RKO (cell line): ENCODE results near the gene NT5E.
A peak's percentile ranks its signal among the peaks of the same experiment; 100 is the strongest.
"Not testable (repeated sequence)": the region's sequence is repeated elsewhere in the genome, so short reads cannot be mapped to it uniquely, and the experiment has no call there.

Source experiments
- DNase-seq: peaks from one replicate; pipeline ENCODE4 v3.0.0-alpha.2; 2016; ENCODE audit warnings: low spot score

The NT5E gene

DNA sequence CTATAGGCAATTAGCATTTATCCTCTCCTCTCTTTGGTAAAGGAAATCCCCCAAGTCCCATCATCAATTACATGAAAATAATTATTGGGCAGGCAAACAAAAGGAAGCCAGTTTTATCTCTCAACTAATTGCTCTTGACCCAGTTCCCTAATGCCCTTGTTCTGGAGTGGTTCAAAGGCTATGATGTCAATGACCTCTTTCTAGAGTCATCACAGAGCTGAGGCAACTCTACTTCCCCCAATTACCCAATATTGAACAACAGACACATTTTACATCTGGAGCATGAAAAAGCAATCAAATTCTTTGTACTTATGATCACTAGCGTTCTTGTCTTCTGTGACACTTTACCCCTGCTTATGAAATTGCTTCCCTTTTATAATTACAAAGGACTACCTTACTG, 43.5 kb downstream of the NT5E start:
- no peak for DNase-seq

GRCh38 chr6:85494547-85495536, 45.0 kb downstream of the NT5E start:
- no peak for DNase-seq

- no peak for DNase-seq
Measured at GRCh38 chr6:85496009-85496579, 46.2 kb downstream of the NT5E start.

GRCh38 chr6:85496856-85497255, 47.0 kb downstream of the NT5E start:
- DNase-seq, result no peak

GRCh38 chr6:85498596-85499258, 48.8 kb downstream of the NT5E start:
- no peak for DNase-seq

DNA sequence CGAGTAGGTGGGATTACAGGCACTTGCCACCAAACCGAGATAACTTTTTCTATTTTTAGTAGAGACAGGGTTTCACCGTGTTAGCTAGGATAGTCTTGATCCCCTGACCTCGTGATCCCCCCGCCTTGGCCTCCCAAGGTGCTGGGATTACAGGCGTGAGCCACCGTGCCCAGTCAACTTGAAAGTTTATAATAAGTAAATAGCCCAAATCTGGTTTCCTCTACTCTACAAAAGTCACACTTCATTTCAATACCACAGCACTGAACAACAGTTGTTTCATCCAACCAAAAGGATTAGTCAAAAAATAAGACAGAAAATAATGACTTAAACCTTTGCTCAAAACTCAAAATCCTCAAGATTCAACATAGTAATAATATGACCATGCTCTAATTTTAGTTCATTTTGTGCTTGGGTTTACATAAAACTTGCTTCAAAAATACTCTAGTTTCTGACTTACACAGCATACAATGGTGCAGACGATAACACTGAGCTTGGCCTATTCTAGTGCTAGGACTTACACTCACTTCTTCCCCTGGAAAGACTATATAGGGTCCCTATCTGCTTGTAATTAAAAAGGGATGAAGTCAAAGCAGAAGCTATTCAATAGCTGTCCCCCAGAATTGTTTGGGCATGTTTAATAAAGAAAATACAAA, 56.7 kb downstream of the NT5E start:
- DNase-seq, result no peak

DNA sequence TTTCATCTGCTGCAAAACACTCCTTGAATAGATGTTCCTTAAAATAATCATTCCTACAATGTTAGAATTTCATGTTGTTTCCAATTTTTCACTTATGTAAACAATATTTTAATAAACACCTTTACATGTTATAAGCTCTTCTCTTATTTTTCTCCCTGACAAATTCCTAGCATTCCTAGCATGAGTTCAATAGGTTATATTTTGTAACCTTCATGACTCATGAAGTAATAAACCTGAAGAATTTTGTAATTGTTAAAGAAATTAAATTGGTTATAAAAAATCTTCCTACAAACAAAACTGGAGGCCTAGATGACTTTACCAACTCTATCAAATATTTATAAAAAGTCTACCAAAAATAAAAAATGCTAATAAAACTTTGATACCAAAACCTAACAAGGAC, 66.3 kb downstream of the NT5E start:
- no peak for DNase-seq

DNA sequence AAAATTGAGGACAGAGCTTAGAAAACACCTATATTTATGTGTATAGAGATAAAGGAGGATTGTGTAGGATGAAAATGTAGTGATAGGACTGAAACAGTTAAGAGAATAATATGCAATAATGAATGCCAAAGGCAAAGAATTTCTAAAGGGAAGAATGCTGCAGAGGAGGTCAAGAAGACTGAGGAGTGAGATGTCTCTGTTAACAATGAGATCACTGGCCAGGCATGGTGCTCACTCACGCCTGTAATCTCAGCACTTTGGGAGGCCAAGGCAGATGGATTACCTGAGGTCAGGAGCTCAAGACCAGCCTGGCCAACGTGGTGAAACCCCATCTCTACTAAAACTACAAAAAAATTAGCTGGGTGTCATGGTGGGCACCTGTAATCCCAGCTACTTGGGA, 74.4 kb downstream of the NT5E start:
- DNase-seq, result not testable (repeated sequence)

- DNase-seq, result peak; percentile 55
Measured at GRCh38 chr6:85537055-85537494, 87.2 kb downstream of the NT5E start.

DNA sequence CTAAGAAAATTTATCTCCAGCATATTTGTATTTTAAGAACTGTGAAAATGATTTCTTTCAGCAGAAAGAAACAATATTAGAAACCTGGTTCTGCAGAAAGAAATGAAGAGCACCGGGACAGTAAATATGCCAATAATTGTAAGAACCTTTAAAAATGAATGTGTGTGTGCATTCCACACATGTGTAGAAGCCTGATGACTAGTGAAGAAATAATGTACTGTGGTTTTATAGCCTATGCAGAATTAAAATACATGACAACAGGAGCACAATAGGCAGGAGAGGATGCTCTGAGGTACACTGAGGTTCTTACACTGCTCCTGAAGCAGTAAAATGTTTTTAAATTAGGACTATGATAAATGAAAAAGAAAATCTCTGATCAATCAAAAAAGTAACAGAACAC, 94.9 kb downstream of the NT5E start:
- no peak for DNase-seq
